Effector CD8-positive, alpha-beta T cell (primary cell): Measurements from ENCODE around the gene OPRM1.
"Not testable (repeated sequence)": the region's sequence is repeated elsewhere in the genome, so short reads cannot be mapped to it uniquely, and the experiment has no call there.

Source experiments
- DNase-seq: peaks from one replicate; lab custom pipeline; 2025; lab: John Stamatoyannopoulos, UW
- total RNA-seq, 4 experiments: gene quantifications; one replicate each; lab custom pipeline; 2026; lab: John Stamatoyannopoulos, UW

The OPRM1 gene
- 0 to 1.1 (median 0.18) reads per million in 4 experiments for total RNA-seq

DNA sequence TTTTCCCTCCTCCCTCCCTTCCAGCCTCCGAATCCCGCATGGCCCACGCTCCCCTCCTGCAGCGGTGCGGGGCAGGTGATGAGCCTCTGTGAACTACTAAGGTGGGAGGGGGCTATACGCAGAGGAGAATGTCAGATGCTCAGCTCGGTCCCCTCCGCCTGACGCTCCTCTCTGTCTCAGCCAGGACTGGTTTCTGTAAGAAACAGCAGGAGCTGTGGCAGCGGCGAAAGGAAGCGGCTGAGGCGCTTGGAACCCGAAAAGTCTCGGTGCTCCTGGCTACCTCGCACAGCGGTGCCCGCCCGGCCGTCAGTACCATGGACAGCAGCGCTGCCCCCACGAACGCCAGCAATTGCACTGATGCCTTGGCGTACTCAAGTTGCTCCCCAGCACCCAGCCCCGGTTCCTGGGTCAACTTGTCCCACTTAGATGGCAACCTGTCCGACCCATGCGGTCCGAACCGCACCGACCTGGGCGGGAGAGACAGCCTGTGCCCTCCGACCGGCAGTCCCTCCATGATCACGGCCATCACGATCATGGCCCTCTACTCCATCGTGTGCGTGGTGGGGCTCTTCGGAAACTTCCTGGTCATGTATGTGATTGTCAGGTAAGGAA is at the start of gene OPRM1:
Gene OPRM1, plus strand, starts transcription at position 10 of the 612 bp plus-strand sequence. Its CDS starts 305 bp downstream, at position 315.
- no peak for DNase-seq

DNA sequence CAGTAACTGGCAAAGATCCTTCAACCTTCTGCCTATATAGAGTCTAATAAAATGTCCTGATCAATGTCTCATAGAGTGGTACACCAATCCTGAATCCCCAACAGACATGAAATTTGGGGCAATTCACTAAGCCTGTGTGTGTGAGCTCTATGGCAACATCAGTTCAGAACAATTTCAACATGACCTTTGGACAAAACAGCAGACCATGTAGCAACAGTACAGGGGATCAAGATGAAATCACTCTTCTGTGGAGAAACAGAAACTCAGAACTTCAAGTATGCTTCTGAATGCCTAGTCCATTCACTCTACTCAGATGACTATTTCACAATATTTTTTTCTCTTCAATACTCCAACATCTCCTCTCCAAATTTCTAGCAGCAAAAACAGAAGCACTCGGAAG is 49.1 kb upstream of the OPRM1 start:
- DNase-seq = no peak

DNA sequence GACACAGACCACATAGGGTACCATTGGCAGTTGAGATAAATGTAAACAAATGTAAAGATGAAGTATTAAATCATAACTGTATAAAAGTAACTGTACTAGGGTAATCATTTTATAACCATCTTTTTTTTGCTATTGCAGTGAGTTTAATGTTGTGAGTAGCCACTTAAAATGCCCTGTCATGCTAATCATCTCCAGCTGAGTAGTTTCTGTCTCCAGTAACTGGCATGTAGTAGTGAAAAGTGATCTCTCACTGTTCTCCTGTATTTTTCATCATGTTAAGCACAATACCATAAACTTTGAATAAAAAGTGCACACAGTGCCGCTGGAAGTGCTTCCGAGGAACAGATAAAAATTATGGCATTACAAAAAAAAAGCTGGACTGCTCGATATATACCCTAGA is 45.0 kb upstream of the OPRM1 start:
- no peak for DNase-seq

- no peak for DNase-seq
Measured at GRCh38 chr6:153994811-153995210, 44.2 kb upstream of the OPRM1 start.

DNA sequence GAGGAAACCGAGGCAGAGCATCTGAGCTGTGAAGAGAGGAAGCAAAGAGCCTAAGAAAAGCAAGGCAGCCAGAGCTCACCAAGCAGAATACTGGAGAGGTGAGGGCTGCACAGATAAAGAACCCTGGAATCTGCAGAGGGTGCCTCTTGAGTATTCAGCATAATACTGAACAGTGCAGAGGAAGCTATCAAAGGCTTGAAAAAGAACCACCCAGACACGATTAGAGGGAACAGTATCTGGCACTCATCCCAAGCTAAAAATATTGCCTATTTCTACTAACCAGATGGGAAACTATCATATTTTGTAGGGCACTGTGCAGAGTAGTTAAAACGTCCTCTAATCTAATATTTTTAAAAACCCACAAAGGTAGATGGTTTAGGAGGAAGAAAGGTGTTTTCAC is 41.8 kb upstream of the OPRM1 start:
- no peak for DNase-seq

DNA sequence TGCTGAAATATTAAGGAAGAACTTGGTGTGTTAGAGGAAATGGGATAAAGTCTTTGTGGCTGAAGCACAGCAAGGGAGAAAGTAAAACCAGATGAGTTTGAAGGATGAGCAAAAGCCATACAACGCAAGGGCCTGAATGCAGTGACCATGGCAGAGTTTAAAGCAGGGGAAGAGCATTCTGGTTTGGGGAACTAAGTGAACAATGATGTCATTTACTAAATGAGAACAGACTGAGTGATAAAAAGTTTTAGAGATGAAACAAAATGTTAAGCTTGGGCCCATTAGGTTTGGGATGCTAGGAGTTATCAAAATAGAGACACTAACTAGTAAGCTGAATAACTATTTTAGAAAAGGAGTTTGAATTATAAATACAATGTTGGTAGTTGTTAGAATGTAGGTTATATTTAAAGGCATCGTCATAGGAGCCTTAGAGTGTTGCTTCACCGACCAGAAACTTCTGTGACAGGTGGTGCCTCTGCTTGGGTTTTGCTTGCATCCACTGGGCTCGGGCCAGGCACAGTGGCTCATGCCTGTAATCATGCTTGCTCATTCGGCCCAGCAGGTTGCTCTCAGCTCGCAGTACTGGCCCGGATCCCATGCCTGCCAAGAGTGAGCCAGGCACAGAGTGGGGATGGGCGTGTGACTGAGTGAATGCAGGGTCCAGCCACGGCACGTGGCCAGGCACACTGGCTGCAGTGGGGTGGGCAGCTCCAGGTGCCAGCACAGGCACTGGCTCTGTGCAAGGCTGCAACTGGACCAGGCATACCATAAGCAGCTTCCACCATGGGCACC is 37.4 kb upstream of the OPRM1 start:
- DNase-seq = no peak

DNA sequence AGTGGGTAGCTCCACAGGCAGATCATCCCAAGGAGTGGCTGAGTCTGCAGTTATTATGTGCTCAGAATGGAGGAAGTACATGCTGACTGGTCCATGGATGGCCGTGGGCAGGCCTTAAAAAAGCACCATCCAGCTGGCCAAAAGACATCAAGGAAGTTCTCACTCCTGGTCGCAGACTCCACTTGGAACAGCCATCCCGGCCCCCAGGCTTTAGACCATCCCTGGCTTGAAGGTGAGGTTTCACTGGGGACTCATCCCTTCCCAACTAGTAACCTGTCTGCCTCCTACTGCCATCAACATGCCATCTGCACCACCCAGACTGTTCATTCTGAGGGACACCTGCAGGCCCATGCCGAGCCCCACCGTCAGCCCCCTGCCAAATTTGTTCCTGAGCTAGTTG is 36.1 kb upstream of the OPRM1 start:
- no peak for DNase-seq

- no peak for DNase-seq
Measured at GRCh38 chr6:154010371-154010770, 28.7 kb upstream of the OPRM1 start.

- no peak for DNase-seq
Measured at GRCh38 chr6:154012852-154013251, 26.2 kb upstream of the OPRM1 start.

GRCh38 chr6:154017786-154018185 is 21.3 kb upstream of the OPRM1 start:
- DNase-seq = no peak

DNA sequence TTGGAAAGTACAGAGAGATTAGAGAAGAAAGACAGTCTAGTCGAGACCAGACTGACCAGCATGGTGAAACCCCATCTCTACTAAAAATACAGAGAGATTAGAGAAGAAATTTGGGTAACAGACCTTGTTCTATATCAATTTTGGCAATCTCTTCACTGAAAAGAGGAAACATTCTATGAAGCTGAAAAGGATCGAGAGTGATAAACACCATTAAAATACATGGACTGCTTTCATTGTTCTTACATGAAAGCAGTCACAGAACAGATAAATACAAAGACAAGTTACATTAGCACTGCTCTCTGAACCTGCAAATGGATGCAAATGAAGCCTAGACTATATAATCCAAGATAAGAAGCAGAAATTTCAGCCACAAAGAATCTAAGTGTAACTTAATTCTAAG is 8.4 kb upstream of the OPRM1 start:
- no peak for DNase-seq

- DNase-seq = no peak
Measured at GRCh38 chr6:154041001-154041400, 2.0 kb downstream of the OPRM1 start.

GRCh38 chr6:154053141-154053540 is 14.1 kb downstream of the OPRM1 start:
- no peak for DNase-seq

DNA sequence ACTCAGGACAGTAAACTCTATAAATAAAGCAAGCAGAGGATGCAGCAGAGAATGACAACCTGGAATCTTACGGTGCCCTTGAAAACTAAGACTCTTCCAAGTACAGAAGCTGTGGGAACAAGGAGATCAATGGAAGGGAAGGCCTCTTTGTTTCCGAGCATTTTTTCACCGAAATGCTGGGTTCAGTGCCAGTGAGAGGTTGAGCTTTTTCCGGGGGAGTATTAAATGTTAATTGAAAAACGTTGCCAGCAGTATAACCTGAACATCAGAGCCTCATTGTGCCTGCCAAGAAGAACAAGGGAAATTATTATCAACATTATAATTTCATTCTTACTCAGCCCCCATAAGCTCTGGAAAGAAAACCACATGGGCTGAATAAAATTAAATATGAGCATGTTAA is 17.5 kb downstream of the OPRM1 start:
- DNase-seq = no peak

DNA sequence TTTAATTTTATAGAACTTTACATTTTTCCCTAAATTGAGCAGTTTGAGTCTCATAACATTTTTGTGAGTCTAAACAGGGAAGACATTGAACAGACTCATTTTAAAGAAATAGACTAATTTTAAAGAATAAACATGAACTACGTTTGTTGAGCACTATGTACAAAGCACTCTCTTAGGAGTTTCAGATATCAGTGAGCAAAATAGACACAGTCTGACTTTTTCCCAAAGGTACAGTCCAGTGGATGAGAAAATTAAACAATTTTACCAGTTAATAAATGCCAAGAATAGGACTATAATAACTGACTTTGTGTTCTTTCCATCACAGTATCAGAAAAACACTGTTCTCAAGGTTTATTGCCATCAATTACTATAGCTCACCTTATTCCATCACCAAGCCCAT is 18.1 kb downstream of the OPRM1 start:
- DNase-seq = no peak

DNA sequence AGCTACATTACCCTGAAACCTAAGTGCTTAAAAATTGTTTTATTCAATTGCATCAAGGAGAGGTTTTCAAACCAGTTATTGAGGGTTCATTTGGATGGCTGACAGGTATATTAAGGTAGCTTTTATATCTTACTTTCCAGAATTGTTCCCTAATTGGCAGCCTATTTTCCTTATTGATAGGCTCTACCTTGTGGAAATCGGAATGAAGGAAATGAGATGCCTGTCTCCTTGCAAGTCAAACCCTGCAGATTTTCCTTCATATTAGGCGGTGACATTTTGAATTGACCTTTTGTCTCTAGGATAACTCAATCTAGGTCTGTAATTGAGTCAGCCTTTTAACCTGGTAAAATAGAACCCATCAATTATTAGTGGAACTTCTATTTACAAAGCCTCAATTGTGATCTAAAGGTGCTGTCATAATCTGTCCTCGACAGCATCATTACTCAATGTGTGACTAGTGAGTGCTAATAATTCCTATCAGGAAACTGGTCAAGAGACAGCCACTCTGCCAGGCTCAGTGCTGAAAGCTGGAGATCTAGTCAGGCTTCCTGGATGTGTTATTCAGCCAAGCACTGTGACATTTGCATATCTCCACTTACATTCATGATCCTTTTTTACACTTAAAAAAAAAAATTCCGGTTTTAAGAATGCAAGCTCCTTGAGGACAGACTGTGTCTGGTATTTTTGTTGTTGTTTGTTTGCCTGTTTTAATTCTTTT is 20.1 kb downstream of the OPRM1 start:
- DNase-seq = no peak

DNA sequence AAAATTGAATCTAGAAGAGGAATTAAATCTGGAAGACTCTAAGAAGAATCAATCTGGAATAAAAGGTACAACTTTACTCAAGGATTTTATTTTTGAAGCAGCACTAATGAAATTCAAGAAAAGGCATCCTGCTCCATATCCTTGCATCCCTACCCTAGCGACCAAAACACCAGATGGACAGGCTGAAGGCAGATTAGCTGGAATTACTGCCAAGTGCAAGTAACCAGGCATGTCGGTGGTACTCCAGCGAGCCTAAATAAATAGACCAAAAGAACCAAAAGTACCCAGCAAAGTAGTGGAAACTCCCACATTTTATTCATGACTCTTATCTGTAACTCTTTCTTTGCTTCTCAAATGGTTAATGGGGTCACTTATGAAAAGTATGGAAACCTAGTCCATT is 21.0 kb downstream of the OPRM1 start:
- DNase-seq = no peak

DNA sequence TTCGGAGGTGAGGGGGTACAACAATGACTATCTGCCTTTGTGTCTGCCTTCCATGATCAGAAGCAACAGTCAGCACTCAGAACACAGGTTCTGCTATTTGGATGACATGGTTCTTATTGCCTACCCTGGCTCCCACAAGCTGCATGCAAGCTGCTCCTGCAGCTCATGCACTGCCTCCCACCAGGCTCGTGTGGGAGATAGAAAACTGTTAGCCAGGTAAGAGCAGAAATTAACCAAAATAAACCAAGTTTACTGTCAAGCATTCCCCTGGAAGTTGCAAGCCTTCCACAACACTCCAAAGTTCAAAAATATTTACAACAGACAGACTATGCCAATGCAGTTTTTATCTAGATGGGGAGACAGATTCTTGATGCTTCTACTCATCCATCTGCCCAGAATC is 31.0 kb downstream of the OPRM1 start:
- no peak for DNase-seq

GRCh38 chr6:154070657-154071056 is 31.6 kb downstream of the OPRM1 start:
- DNase-seq = no peak

- DNase-seq = no peak
Measured at GRCh38 chr6:154071236-154071635, 32.2 kb downstream of the OPRM1 start.

DNA sequence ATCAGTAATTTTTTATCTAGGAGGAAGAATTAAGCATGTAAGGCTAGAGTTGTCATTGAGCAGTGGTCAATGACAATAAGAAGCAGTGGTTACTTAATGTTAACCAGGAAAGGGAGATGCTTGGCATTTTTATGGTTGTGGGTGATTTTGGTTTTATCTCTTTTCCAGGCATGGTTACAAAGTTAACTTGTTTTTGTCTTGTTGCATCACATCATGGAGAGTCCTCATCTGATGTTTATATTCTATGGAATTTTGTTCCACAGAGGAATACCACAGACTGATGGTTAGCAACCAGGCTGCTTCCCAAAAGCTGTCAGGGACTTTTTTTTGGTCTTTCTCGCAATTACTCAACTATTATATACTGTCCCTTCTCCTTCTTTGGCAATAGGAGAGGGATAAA is 32.7 kb downstream of the OPRM1 start:
- DNase-seq = no peak

GRCh38 chr6:154078596-154078995 is 39.6 kb downstream of the OPRM1 start:
- not testable (repeated sequence) for DNase-seq
